CD14-positive monocyte (primary cell): ENCODE measurements around the gene CSN3. TPM values are rescaled to one million over a fixed set of nuclear protein-coding genes. Genes with fewer than 3 reads are reported as not detected.
"Not testable (repeated sequence)": the region's sequence is repeated elsewhere in the genome, so short reads cannot be mapped to it uniquely, and the experiment has no call there.

ENCODE experiments used
- DNase-seq, 3 donors: peaks; one replicate each; pipeline ENCODE4 v3.0.0-alpha.2; 2011 to 2022
- H2AFZ ChIP-seq: 2 replicates; pipeline ENCODE4 v1.6.0; 2012; ENCODE audit warnings: mild to moderate bottlenecking, low read depth, low read length, inconsistent platforms; ENCODE audit not compliant: insufficient read depth, poor library complexity, severe bottlenecking
- H3K27ac ChIP-seq, 2 donors: 1 replicate in 1 of 2; 2 replicates in 1 of 2; pipeline ENCODE4 v1.5.1; 2012 to 2013; ENCODE audit warnings: low read length in 2 of 2, control low read depth in 1 of 2, inconsistent platforms in 1 of 2, low read depth in 1 of 2, mild to moderate bottlenecking in 1 of 2
- H3K27me3 ChIP-seq, 2 donors: one replicate each; pipeline versions ENCODE4 v1.6.0 to v1.6.1; 2011 to 2013; ENCODE audit warnings: low read length in 2 of 2; ENCODE audit not compliant: control insufficient read depth in 2 of 2, insufficient read depth in 2 of 2
- H3K36me3 ChIP-seq, 2 donors: replicated peaks in 1 of 2; 1 replicate in 1 of 2; 2 replicates in 1 of 2; pipeline versions ENCODE4 v1.5.1 to v1.6.1; 2012 to 2013; ENCODE audit warnings: low read length in 2 of 2, control low read depth in 1 of 2, inconsistent platforms in 1 of 2, mild to moderate bottlenecking in 1 of 2; ENCODE audit not compliant: insufficient read depth in 2 of 2, control insufficient read depth in 1 of 2
- H3K4me1 ChIP-seq, 2 donors: 1 replicate in 1 of 2; 2 replicates in 1 of 2; pipeline versions ENCODE4 v1.5.1 to v1.6.1; 2012 to 2013; ENCODE audit warnings: low read length in 2 of 2, control low read depth in 1 of 2, inconsistent platforms in 1 of 2, mild to moderate bottlenecking in 1 of 2, moderate library complexity in 1 of 2; ENCODE audit not compliant: insufficient read depth in 2 of 2, control insufficient read depth in 1 of 2
- H3K4me2 ChIP-seq: replicated peaks from 2 replicates; pipeline ENCODE3; 2012; ENCODE audit warnings: low read length, moderate library complexity, mild to moderate bottlenecking; ENCODE audit not compliant: poor library complexity, severe bottlenecking; ENCODE audit errors: extremely low read depth
- H3K4me3 ChIP-seq, 3 experiments: fragments of 200-600 bp in 1 of 3; sonication (generic) in 1 of 3; replicated peaks in 1 of 3; 1 replicate in 2 of 3; 2 replicates in 1 of 3; pipeline ENCODE4 v1.5.1; 2011 to 2013; ENCODE audit warnings: low read length in 3 of 3, mild to moderate bottlenecking in 3 of 3, control low read depth in 2 of 3, low read depth in 2 of 3, inconsistent platforms in 1 of 3, moderate library complexity in 1 of 3
- H3K79me2 ChIP-seq: 2 replicates; pipeline ENCODE4 v1.6.0; 2012; ENCODE audit warnings: mild to moderate bottlenecking, control low read depth, inconsistent platforms, low read length, moderate library complexity; ENCODE audit not compliant: insufficient read depth
- H3K9ac ChIP-seq: 2 replicates; pipeline ENCODE4 v1.6.0; 2017; ENCODE audit warnings: low read length, mild to moderate bottlenecking; ENCODE audit not compliant: insufficient read depth, poor library complexity, severe bottlenecking
- H3K9me3 ChIP-seq, 2 donors: replicated peaks in 1 of 2; 1 replicate in 1 of 2; 2 replicates in 1 of 2; pipeline versions ENCODE4 v1.5.1 to v1.6.1; 2012 to 2013; ENCODE audit warnings: low read length in 2 of 2, control low read depth in 1 of 2; ENCODE audit not compliant: control insufficient read depth in 1 of 2, insufficient read depth in 1 of 2
- H4K20me1 ChIP-seq: 2 replicates; pipeline ENCODE4 v1.6.0; 2012; ENCODE audit warnings: mild to moderate bottlenecking, low read length, control low read depth, moderate library complexity; ENCODE audit not compliant: insufficient read depth
- H3K27ac Mint-ChIP-seq, 7 donors: one replicate each; pipeline ENCODE4 v1.8.0; 2020; ENCODE audit warnings: mild to moderate bottlenecking in 7 of 7, mixed read lengths in 7 of 7, moderate library complexity in 6 of 7, inconsistent platforms in 2 of 7
- H3K27me3 Mint-ChIP-seq, 3 donors: one replicate each; pipeline ENCODE4 v1.8.0; 2021 to 2022; ENCODE audit warnings: low read depth in 3 of 3, mild to moderate bottlenecking in 3 of 3, mixed read lengths in 3 of 3, moderate library complexity in 3 of 3, inconsistent platforms in 1 of 3
- H3K36me3 Mint-ChIP-seq, 2 donors: one replicate each; pipeline ENCODE4 v1.8.0; 2020; ENCODE audit warnings: mixed read lengths in 2 of 2, inconsistent platforms in 1 of 2, mild to moderate bottlenecking in 1 of 2
- H3K4me1 Mint-ChIP-seq: one replicate; pipeline ENCODE4 v1.8.0; 2020; ENCODE audit warnings: mild to moderate bottlenecking, mixed read lengths
- H3K4me3 Mint-ChIP-seq, 2 donors: one replicate each; pipeline ENCODE4 v1.8.0; 2020; ENCODE audit warnings: mild to moderate bottlenecking in 2 of 2, mixed read lengths in 2 of 2, moderate library complexity in 1 of 2
- H3K9me3 Mint-ChIP-seq, 7 donors: one replicate each; pipeline ENCODE4 v1.8.0; 2020 to 2022; ENCODE audit warnings: mixed read lengths in 7 of 7, mild to moderate bottlenecking in 6 of 7, moderate library complexity in 6 of 7, inconsistent platforms in 2 of 7
- WGBS: methylation state at CpG from one replicate; pipeline ENCODE4 v1.1.5; 2013; ENCODE audit warnings: missing lambda C conversion rate; ENCODE audit not compliant: insufficient coverage; 5-methylcytosine and 5-hydroxymethylcytosine counted together
- intact Hi-C, 2 donors: fragments of 100-400 bp; cut with micrococcal nuclease; formaldehyde crosslinking; loops; one replicate each; pipeline versions ENCODE4 v1.15.0 to v1.15.1; 2023
- polyA minus RNA-seq: library from RNA; depleted of rRNA, polyadenylated mRNA; stranded (reverse); fragments of >200 nt; gene quantifications from 2 replicates; pipeline ENCODE4 v1.2.3, GENCODE V29; 2012
- polyA plus RNA-seq, 3 donors: library from polyadenylated mRNA; depleted of rRNA in 1 of 3; unstranded in 2 of 3; stranded (reverse) in 1 of 3; fragments of 300-500 nt in 2 of 3; fragments of >200 nt in 1 of 3; fragmentation: Illumina TruSeq in 2 of 3; gene quantifications; 1 replicate in 2 of 3; 2 replicates in 1 of 3; pipeline ENCODE4 v1.2.3, GENCODE V29; 2012 to 2021
- total RNA-seq, 12 experiments: library from RNA in 1 of 12; stranded (reverse) in 1 of 12; fragments of 120-200 nt in 1 of 12; gene quantifications; one replicate each; pipeline ENCODE4 v1.2.4 and lab custom pipeline; 2013 to 2026; ENCODE audit warnings: mixed read lengths in 6 of 12, inconsistent platforms in 1 of 12
- TF ChIP-seq, protein P1 (sequence below): fragments of 200-600 bp; IDR thresholded peaks from one replicate; pipeline ENCODE4 v1.8.0; 2022; ENCODE audit warnings: antibody characterized with exemption, mild to moderate bottlenecking

Gene CSN3, protein sequence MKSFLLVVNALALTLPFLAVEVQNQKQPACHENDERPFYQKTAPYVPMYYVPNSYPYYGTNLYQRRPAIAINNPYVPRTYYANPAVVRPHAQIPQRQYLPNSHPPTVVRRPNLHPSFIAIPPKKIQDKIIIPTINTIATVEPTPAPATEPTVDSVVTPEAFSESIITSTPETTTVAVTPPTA
- not detected for total RNA-seq (2013)
- polyA plus RNA-seq (not detected), polyA minus RNA-seq (not detected in 2 replicates), total RNA-seq (lab: John Stamatoyannopoulos, UW) (0 to 0.35 (median 0) reads per million in 11 experiments)

DNA sequence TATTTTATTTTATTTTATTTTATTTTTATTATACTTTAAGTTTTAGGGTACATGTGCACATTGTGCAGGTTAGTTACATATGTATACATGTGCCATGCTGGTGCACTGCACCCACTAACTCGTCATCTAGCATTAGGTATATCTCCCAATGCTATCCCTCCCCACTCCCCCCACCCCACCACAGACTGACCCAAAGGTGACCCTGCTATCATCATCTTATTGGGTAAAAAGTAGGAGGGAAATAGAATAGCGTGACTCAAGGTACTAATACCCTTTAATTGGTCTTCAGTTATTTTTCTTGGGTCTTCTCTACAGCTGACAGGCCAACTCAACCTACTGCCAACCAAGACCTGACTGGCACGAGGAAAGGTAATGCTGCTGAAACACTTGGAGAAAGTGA is at the start of gene CSN3:
Gene CSN3, plus strand, starts transcription at position 301 of the 400 bp plus-strand sequence. CDS start 2,223 bp downstream, outside the sequence.
- H3K4me3 Mint-ChIP-seq, H3K27ac Mint-ChIP-seq, H3K27ac ChIP-seq, H3K4me3 ChIP-seq, H3K9me3 ChIP-seq, H3K79me2 ChIP-seq, H2AFZ ChIP-seq, intact Hi-C loops, H3K4me2 ChIP-seq, H3K4me1 Mint-ChIP-seq, H3K36me3 ChIP-seq, H3K9me3 Mint-ChIP-seq, DNase-seq, H4K20me1 ChIP-seq, H3K27me3 ChIP-seq, H3K9ac ChIP-seq, H3K36me3 Mint-ChIP-seq, H3K27me3 Mint-ChIP-seq, H3K4me1 ChIP-seq: not testable (repeated sequence)
- WGBS, result no CpG with 5 or more reads among the region's 3 CpGs

DNA sequence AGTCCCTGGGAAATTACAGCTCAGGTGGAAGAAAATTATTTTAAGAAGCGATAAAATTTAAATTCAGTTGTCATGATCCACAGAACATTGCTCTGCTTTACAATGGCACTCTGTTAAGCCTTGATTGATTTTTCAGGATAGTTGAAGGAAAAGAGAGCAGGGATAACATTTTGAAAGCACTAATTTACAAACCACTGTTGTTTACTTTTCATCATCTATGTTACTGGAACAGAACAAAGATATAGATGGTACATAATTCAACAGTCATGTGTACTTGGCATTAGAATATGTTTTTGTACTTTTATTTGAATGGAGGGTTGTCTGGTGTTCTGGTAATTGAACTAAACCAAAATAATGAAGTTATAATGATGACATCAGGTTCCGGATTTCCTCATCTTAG is 49.5 kb upstream of the CSN3 start:
- Histone ChIP-seq H3K36me3 (no peaks in the 10 kb centered on the region), H3K9ac (no peak overlapping the region), H3K4me1 (no peaks in the 10 kb centered on the region), H4K20me1 (no peaks in the 10 kb centered on the region), H3K4me3 (no peak overlapping the region), H3K4me2 (no peak overlapping the region), H2AFZ (no peak overlapping the region), H3K9me3 (no peaks in the 10 kb centered on the region), H3K27me3 (no peaks in the 10 kb centered on the region), H3K79me2 (no peaks in the 10 kb centered on the region), H3K27ac (no peak overlapping the region)
- intact Hi-C loops, result no loop called here
- TF ChIP-seq, protein P1, sequence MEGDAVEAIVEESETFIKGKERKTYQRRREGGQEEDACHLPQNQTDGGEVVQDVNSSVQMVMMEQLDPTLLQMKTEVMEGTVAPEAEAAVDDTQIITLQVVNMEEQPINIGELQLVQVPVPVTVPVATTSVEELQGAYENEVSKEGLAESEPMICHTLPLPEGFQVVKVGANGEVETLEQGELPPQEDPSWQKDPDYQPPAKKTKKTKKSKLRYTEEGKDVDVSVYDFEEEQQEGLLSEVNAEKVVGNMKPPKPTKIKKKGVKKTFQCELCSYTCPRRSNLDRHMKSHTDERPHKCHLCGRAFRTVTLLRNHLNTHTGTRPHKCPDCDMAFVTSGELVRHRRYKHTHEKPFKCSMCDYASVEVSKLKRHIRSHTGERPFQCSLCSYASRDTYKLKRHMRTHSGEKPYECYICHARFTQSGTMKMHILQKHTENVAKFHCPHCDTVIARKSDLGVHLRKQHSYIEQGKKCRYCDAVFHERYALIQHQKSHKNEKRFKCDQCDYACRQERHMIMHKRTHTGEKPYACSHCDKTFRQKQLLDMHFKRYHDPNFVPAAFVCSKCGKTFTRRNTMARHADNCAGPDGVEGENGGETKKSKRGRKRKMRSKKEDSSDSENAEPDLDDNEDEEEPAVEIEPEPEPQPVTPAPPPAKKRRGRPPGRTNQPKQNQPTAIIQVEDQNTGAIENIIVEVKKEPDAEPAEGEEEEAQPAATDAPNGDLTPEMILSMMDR, result no peak
- Mint-ChIP-seq H3K27me3 (peaks cover 0 to 3% (median 0%) of the 10 kb centered on the region in 3 donors), H3K9me3 (peaks cover 0 to 2% (median 0%) of the 10 kb centered on the region in 7 donors), H3K4me3 (no peak overlapping the region), H3K36me3 (no peaks in the 10 kb centered on the region), H3K4me1 (no peaks in the 10 kb centered on the region), H3K27ac (no peak overlapping the region)
- WGBS, result no CpG with 5 or more reads among the region's 2 CpGs
- DNase-seq, result no peak
